RPMI7951 (cell line): ENCODE data around the gene KIRREL1. TPM values are rescaled to one million over a fixed set of nuclear protein-coding genes. Genes with fewer than 3 reads are reported as not detected.

ENCODE experiments used
- DNase-seq: peaks from one replicate; pipeline ENCODE4 v3.0.0-alpha.2; 2012; ENCODE audit warnings: low read depth
- total RNA-seq: library from RNA; depleted of rRNA; stranded (reverse); fragments of >200 nt; shearing (Covaris generic); gene quantifications from 2 replicates; pipeline ENCODE4 v1.2.3, GENCODE V29; 2014; rRNA removed

Gene KIRREL1
- total RNA-seq, 1 experiment from 2014 or later, result 77.3 TPM

GRCh38 chr1:158146739-158147138, 153.3 kb downstream of the KIRREL1 start:
- DNase-seq, result peak; percentile 56

GRCh38 chr1:158147401-158147800, 154.0 kb downstream of the KIRREL1 start:
- no peak for DNase-seq

GRCh38 chr1:158147869-158148268, 154.4 kb downstream of the KIRREL1 start:
- peak; percentile 16 for DNase-seq

GRCh38 chr1:158148468-158148867, 155.0 kb downstream of the KIRREL1 start:
- DNase-seq, result no peak

GRCh38 chr1:158149175-158149574, 155.7 kb downstream of the KIRREL1 start:
- DNase-seq, result no peak

Other genes with a start within 250 kb of the KIRREL1 start
- gene FCRL2, start 216.5 kb upstream of the KIRREL1 start, total RNA-seq, result not detected in 2 replicates
- gene FCRL1, start 173.5 kb upstream of the KIRREL1 start, total RNA-seq, result 0.10 TPM in 1 of 2 replicates, not detected in the other
- 0.10 and 0.12 TPM in 2 replicates for gene CD5L, start 151.8 kb upstream of the KIRREL1 start, total RNA-seq
- 0.36 and 1.3 TPM in 2 replicates for gene CD1D, start 187.2 kb downstream of the KIRREL1 start, total RNA-seq